Transverse colon (tissue), 4 donors: ENCODE data around the gene TRIM44.
"Not testable (repeated sequence)": the region's sequence is repeated elsewhere in the genome, so short reads cannot be mapped to it uniquely, and the experiment has no call there.

Experiments
- CTCF ChIP-seq, 5 experiments: fragments of 200-600 bp in 3 of 5; fragments of 450-650 bp in 2 of 5; sonication (generic) in 3 of 5; IDR thresholded peaks; 1 replicate in 2 of 5; 2 replicates in 3 of 5; pipeline ENCODE4 v1.5.1; 2016 to 2017; ENCODE audit warnings: antibody characterized with exemption in 5 of 5, inconsistent platforms in 3 of 5, mild to moderate bottlenecking in 2 of 5, moderate library complexity in 1 of 5
- POLR2AphosphoS5 ChIP-seq, 3 donors: sonication (generic); formaldehyde crosslinking; IDR thresholded peaks; one replicate each; pipeline ENCODE4 v1.6.1; 2016; ENCODE audit warnings: antibody characterized with exemption in 3 of 3

GRCh38 chr11:35770425-35770824 lies 107.8 kb downstream of the TRIM44 start:
- not testable (repeated sequence) for TF ChIP-seq POLR2AphosphoS5, CTCF (IDR thresholded peaks at IDR 0.05)
